ENCODE data around the gene PPIP5K1.
A peak's percentile ranks its signal among the peaks of the same experiment; 100 is the strongest.

Gene PPIP5K1

GRCh38 chr15:43515741-43516140 lies 74.3 kb downstream of the PPIP5K1 start:
- Histone ChIP-seq H3K27me3 (ENCODE audit: control insufficient read depth, insufficient read depth, low read length) (no peaks in the 10 kb centered on the region), H3K4me2 (ENCODE audit: low read length) (peak overlapping the region; percentile 94), H3K9me3 (replicated peaks; ENCODE audit: low read length) (no peaks in the 10 kb centered on the region), H3K36me3 (ENCODE audit: insufficient read depth, low read length) (peaks cover 3% of the 10 kb centered on the region), H3K9ac (ENCODE audit: low read depth, low read length) (no peak overlapping the region), H3K4me1 (ENCODE audit: control insufficient read depth, insufficient read depth, low read length) (peaks cover 58% of the 10 kb centered on the region), H3K4me3 (ENCODE audit: low read length) (peak overlapping the region; percentile 61)

- Histone ChIP-seq H3K4me1 (ENCODE audit: control insufficient read depth, insufficient read depth, low read length) (peaks cover 66% of the 10 kb centered on the region), H3K9me3 (replicated peaks; ENCODE audit: low read length) (no peaks in the 10 kb centered on the region), H3K27me3 (ENCODE audit: control insufficient read depth, insufficient read depth, low read length) (no peaks in the 10 kb centered on the region), H3K36me3 (ENCODE audit: insufficient read depth, low read length) (no peaks in the 10 kb centered on the region), H3K9ac (ENCODE audit: low read depth, low read length) (no peak overlapping the region), H3K4me2 (ENCODE audit: low read length) (peak overlapping the region; percentile 48), H3K4me3 (ENCODE audit: low read length) (no peak overlapping the region)
These were observed 75.6 kb downstream of the PPIP5K1 start for GRCh38 chr15:43514241-43515057.

- H3K9ac ChIP-seq (ENCODE audit: low read depth, low read length): peak overlapping the region; percentile 1
- H3K9me3 ChIP-seq (replicated peaks; ENCODE audit: low read length): no peaks in the 10 kb centered on the region
- peak overlapping the region; percentile 48 for H3K4me2 ChIP-seq (ENCODE audit: low read length)
- peaks cover 66% of the 10 kb centered on the region for H3K4me1 ChIP-seq (ENCODE audit: control insufficient read depth, insufficient read depth, low read length)
- H3K27me3 ChIP-seq (ENCODE audit: control insufficient read depth, insufficient read depth, low read length): no peaks in the 10 kb centered on the region
- no peaks in the 10 kb centered on the region for H3K36me3 ChIP-seq (ENCODE audit: insufficient read depth, low read length)
- H3K4me3 ChIP-seq (ENCODE audit: low read length): no peak overlapping the region
These were observed 76.5 kb downstream of the PPIP5K1 start for GRCh38 chr15:43513550-43513949.

- peak overlapping the region; percentile 74 for H3K4me3 ChIP-seq (ENCODE audit: low read length)
- H3K36me3 ChIP-seq (ENCODE audit: insufficient read depth, low read length): no peaks in the 10 kb centered on the region
- no peaks in the 10 kb centered on the region for H3K27me3 ChIP-seq (ENCODE audit: control insufficient read depth, insufficient read depth, low read length)
- H3K9ac ChIP-seq (ENCODE audit: low read depth, low read length): peak overlapping the region; percentile 10
- H3K4me2 ChIP-seq (ENCODE audit: low read length): peak overlapping the region; percentile 87
- H3K9me3 ChIP-seq (replicated peaks; ENCODE audit: low read length): no peaks in the 10 kb centered on the region
- peaks cover 55% of the 10 kb centered on the region for H3K4me1 ChIP-seq (ENCODE audit: control insufficient read depth, insufficient read depth, low read length)
These were observed 78.8 kb downstream of the PPIP5K1 start for GRCh38 chr15:43511012-43511885.

GRCh38 chr15:43510200-43511011 lies 79.6 kb downstream of the PPIP5K1 start:
- Histone ChIP-seq H3K9ac (ENCODE audit: low read depth, low read length) (peak overlapping the region; percentile 84), H3K4me2 (ENCODE audit: low read length) (peak overlapping the region; percentile 87), H3K9me3 (replicated peaks; ENCODE audit: low read length) (no peaks in the 10 kb centered on the region), H3K4me1 (ENCODE audit: control insufficient read depth, insufficient read depth, low read length) (peaks cover 52% of the 10 kb centered on the region), H3K36me3 (ENCODE audit: insufficient read depth, low read length) (no peaks in the 10 kb centered on the region), H3K4me3 (ENCODE audit: low read length) (peak overlapping the region; percentile 77), H3K27me3 (ENCODE audit: control insufficient read depth, insufficient read depth, low read length) (no peaks in the 10 kb centered on the region)

GRCh38 chr15:43509660-43510199 lies 80.3 kb downstream of the PPIP5K1 start:
- peak overlapping the region; percentile 77 for H3K4me3 ChIP-seq (ENCODE audit: low read length)
- H3K36me3 ChIP-seq (ENCODE audit: insufficient read depth, low read length): no peaks in the 10 kb centered on the region
- H3K4me2 ChIP-seq (ENCODE audit: low read length): peak overlapping the region; percentile 87
- peak overlapping the region; percentile 84 for H3K9ac ChIP-seq (ENCODE audit: low read depth, low read length)
- H3K27me3 ChIP-seq (ENCODE audit: control insufficient read depth, insufficient read depth, low read length): no peaks in the 10 kb centered on the region
- peaks cover 50% of the 10 kb centered on the region for H3K4me1 ChIP-seq (ENCODE audit: control insufficient read depth, insufficient read depth, low read length)
- H3K9me3 ChIP-seq (replicated peaks; ENCODE audit: low read length): no peaks in the 10 kb centered on the region

- Histone ChIP-seq H3K4me3 (ENCODE audit: low read length) (peak overlapping the region; percentile 77), H3K4me2 (ENCODE audit: low read length) (peak overlapping the region; percentile 87), H3K27me3 (ENCODE audit: control insufficient read depth, insufficient read depth, low read length) (no peaks in the 10 kb centered on the region), H3K9ac (ENCODE audit: low read depth, low read length) (peak overlapping the region; percentile 84), H3K36me3 (ENCODE audit: insufficient read depth, low read length) (no peaks in the 10 kb centered on the region), H3K4me1 (ENCODE audit: control insufficient read depth, insufficient read depth, low read length) (peaks cover 46% of the 10 kb centered on the region), H3K9me3 (replicated peaks; ENCODE audit: low read length) (no peaks in the 10 kb centered on the region)
These were observed 80.9 kb downstream of the PPIP5K1 start for GRCh38 chr15:43508991-43509659.

- H3K27me3 ChIP-seq (ENCODE audit: control insufficient read depth, insufficient read depth, low read length): no peaks in the 10 kb centered on the region
- no peaks in the 10 kb centered on the region for H3K9me3 ChIP-seq (replicated peaks; ENCODE audit: low read length)
- H3K4me1 ChIP-seq (ENCODE audit: control insufficient read depth, insufficient read depth, low read length): peaks cover 38% of the 10 kb centered on the region
- no peak overlapping the region for H3K4me3 ChIP-seq (ENCODE audit: low read length)
- H3K36me3 ChIP-seq (ENCODE audit: insufficient read depth, low read length): no peaks in the 10 kb centered on the region
- peak overlapping the region; percentile 28 for H3K9ac ChIP-seq (ENCODE audit: low read depth, low read length)
- H3K4me2 ChIP-seq (ENCODE audit: low read length): peak overlapping the region; percentile 87
These were observed 81.6 kb downstream of the PPIP5K1 start for GRCh38 chr15:43508421-43508820.

GRCh38 chr15:43505738-43506137 lies 84.3 kb downstream of the PPIP5K1 start:
- Histone ChIP-seq H3K4me1 (ENCODE audit: control insufficient read depth, insufficient read depth, low read length) (peaks cover 29% of the 10 kb centered on the region), H3K4me3 (ENCODE audit: low read length) (no peak overlapping the region)

GRCh38 chr15:43499635-43500034 lies 90.4 kb downstream of the PPIP5K1 start:
- H3K9me3 ChIP-seq (replicated peaks; ENCODE audit: low read length): no peaks in the 10 kb centered on the region
- H3K4me3 ChIP-seq (ENCODE audit: low read length): no peak overlapping the region
- no peak overlapping the region for H3K9ac ChIP-seq (ENCODE audit: low read depth, low read length)
- H3K36me3 ChIP-seq (ENCODE audit: insufficient read depth, low read length): no peaks in the 10 kb centered on the region
- H3K27me3 ChIP-seq (ENCODE audit: control insufficient read depth, insufficient read depth, low read length): no peaks in the 10 kb centered on the region
- H3K4me2 ChIP-seq (ENCODE audit: low read length): no peak overlapping the region
- H3K4me1 ChIP-seq (ENCODE audit: control insufficient read depth, insufficient read depth, low read length): no peaks in the 10 kb centered on the region

More at GRCh38 chr15:43505738-43506137, 84.3 kb downstream of the PPIP5K1 start:
- Histone ChIP-seq H3K9me3 (replicated peaks; ENCODE audit: low read length) (no peaks in the 10 kb centered on the region), H3K9ac (ENCODE audit: low read depth, low read length) (no peak overlapping the region), H3K27me3 (ENCODE audit: control insufficient read depth, insufficient read depth, low read length) (no peaks in the 10 kb centered on the region), H3K4me2 (ENCODE audit: low read length) (peak overlapping the region; percentile 6), H3K36me3 (ENCODE audit: insufficient read depth, low read length) (no peaks in the 10 kb centered on the region)
